Caco-2 (cell line): ENCODE results near the gene SUSD5. TPM values are rescaled to one million over a fixed set of nuclear protein-coding genes. Genes with fewer than 3 reads are reported as not detected.

ENCODE experiments used
- BruUV-seq: library from RNA; stranded (reverse); fragments of 400-500 nt; replicated peaks from 2 replicates; lab custom pipeline; 2021; lab: Mats Ljungman, UMichigan
- CTCF ChIA-PET: fragments of 300-600 bp; sonication (Branson Sonifier 250); formaldehyde crosslinking; loops from one replicate; lab custom pipeline; 2022; ENCODE audit warnings: antibody characterized with exemption; lab: Charles Lee
- POLR2A ChIA-PET: fragments of 300-600 bp; sonication (Branson Sonifier 250); formaldehyde crosslinking; loops from one replicate; lab custom pipeline; 2022; ENCODE audit warnings: antibody characterized with exemption; lab: Charles Lee
- DNase-seq, 2 experiments: peaks; one replicate each; pipeline versions ENCODE4 v3.0.0 to v3.0.0-alpha.2; 2020 to 2022
- H3K27me3 ChIP-seq: replicated peaks from 2 replicates; pipeline ENCODE4 v1.6.0; 2011; ENCODE audit warnings: low read length; ENCODE audit not compliant: control insufficient read depth, insufficient read depth
- H3K36me3 ChIP-seq: 2 replicates; pipeline ENCODE4 v1.5.1; 2011; ENCODE audit warnings: low read length; ENCODE audit not compliant: control insufficient read depth, insufficient read depth
- H3K4me1 ChIP-seq: fragments of 250-450 bp; sonication (Bioruptor Pico); 2 replicates; pipeline ENCODE4 v1.5.1; 2020; ENCODE audit warnings: mild to moderate bottlenecking
- H3K4me3 ChIP-seq: 2 replicates; pipeline ENCODE4 v1.5.1; 2011; ENCODE audit warnings: low read depth, mild to moderate bottlenecking, control low read depth, low read length
- H3K9me3 ChIP-seq: fragments of 250-450 bp; sonication (Bioruptor Pico); 2 replicates; pipeline ENCODE4 v1.5.1; 2020; ENCODE audit warnings: mild to moderate bottlenecking, moderate library complexity
- H3K27ac Mint-ChIP-seq: one replicate; pipeline ENCODE4 v1.8.0; 2022; ENCODE audit warnings: mixed read lengths; ENCODE audit not compliant: unreplicated experiment
- H3K27me3 Mint-ChIP-seq: one replicate; pipeline ENCODE4 v1.8.0; 2022; ENCODE audit warnings: mixed read lengths; ENCODE audit not compliant: insufficient read depth, unreplicated experiment
- H3K36me3 Mint-ChIP-seq: one replicate; pipeline ENCODE4 v1.8.0; 2022; ENCODE audit warnings: mild to moderate bottlenecking, mixed read lengths; ENCODE audit not compliant: insufficient read depth, unreplicated experiment
- H3K4me1 Mint-ChIP-seq: one replicate; pipeline ENCODE4 v1.8.0; 2022; ENCODE audit warnings: low read depth, mixed read lengths; ENCODE audit not compliant: unreplicated experiment
- H3K4me3 Mint-ChIP-seq: one replicate; pipeline ENCODE4 v1.8.0; 2022; ENCODE audit warnings: mild to moderate bottlenecking, moderate library complexity, mixed read lengths; ENCODE audit not compliant: unreplicated experiment
- H3K9me3 Mint-ChIP-seq: one replicate; pipeline ENCODE4 v1.8.0; 2022; ENCODE audit warnings: mixed read lengths; ENCODE audit not compliant: unreplicated experiment
- CTCF ChIP-seq, 2 experiments: fragments of 200-600 bp in 1 of 2; IDR thresholded peaks; 1 replicate in 1 of 2; 2 replicates in 1 of 2; pipeline versions ENCODE4 v1.5.1 to v1.8.0; 2011 to 2022; ENCODE audit warnings: antibody characterized with exemption in 1 of 2, control low read depth in 1 of 2, inconsistent platforms in 1 of 2, low read depth in 1 of 2, low read length in 1 of 2, mild to moderate bottlenecking in 1 of 2, moderate library complexity in 1 of 2; ENCODE audit not compliant: insufficient read depth in 1 of 2, severe bottlenecking in 1 of 2, unreplicated experiment in 1 of 2
- intact Hi-C: fragments of 100-400 bp; cut with micrococcal nuclease; formaldehyde crosslinking; loops from one replicate; pipeline ENCODE4 v1.10.0; 2022; ENCODE audit not compliant: unreplicated experiment
- total RNA-seq: library from RNA; stranded (reverse); gene quantifications from 2 replicates; pipeline ENCODE4 v1.2.3, GENCODE V29; 2022

SUSD5 gene
- total RNA-seq, 1 experiment from 2014 or later = not detected

- Mint-ChIP-seq H3K36me3 (no peaks in the 10 kb centered on the region), H3K27ac (no peak overlapping the region), H3K27me3 (no peaks in the 10 kb centered on the region), H3K9me3 (no peaks in the 10 kb centered on the region), H3K4me1 (no peaks in the 10 kb centered on the region), H3K4me3 (no peak overlapping the region)
- TF ChIP-seq CTCF (IDR thresholded peaks at IDR 0.05; ENCODE audit: insufficient read depth in 1 of 2, low read depth in 1 of 2, low read length in 1 of 2, severe bottlenecking in 1 of 2, unreplicated experiment in 1 of 2) = no peak
- Histone ChIP-seq H3K36me3 (no peaks in the 10 kb centered on the region), H3K4me1 (no peaks in the 10 kb centered on the region), H3K4me3 (no peak overlapping the region), H3K9me3 (no peaks in the 10 kb centered on the region), H3K27me3 (no peaks in the 10 kb centered on the region)
- DNase-seq = no peak
- intact Hi-C loops = no loop called here
- BruUV-seq = no TSS peak
- ChIA-PET CTCF (no interaction called here), POLR2A (no interaction called here)
These were observed 64.8 kb downstream of the SUSD5 start for GRCh38 chr3:33153782-33154181.

GRCh38 chr3:33152363-33153360 is 65.9 kb downstream of the SUSD5 start:
- POLR2A ChIA-PET = no interaction called here
- no peak for DNase-seq
- no peak overlapping the region for H3K4me3 Mint-ChIP-seq
- no peak for TF ChIP-seq CTCF (IDR thresholded peaks at IDR 0.05; ENCODE audit: insufficient read depth in 1 of 2, low read depth in 1 of 2, low read length in 1 of 2, severe bottlenecking in 1 of 2, unreplicated experiment in 1 of 2)
- intact Hi-C loops = no loop called here
- H3K27me3 Mint-ChIP-seq = no peaks in the 10 kb centered on the region
- H3K36me3 Mint-ChIP-seq = no peaks in the 10 kb centered on the region
- H3K4me1 Mint-ChIP-seq = no peaks in the 10 kb centered on the region
- H3K9me3 Mint-ChIP-seq = peaks cover 9% of the 10 kb centered on the region
- 0 out of 2 replicates have a peak, but pooled peaks cover 1% of the 10 kb centered on the region for H3K36me3 ChIP-seq
- H3K27me3 ChIP-seq = no peaks in the 10 kb centered on the region
- CTCF ChIA-PET = no interaction called here
- no peaks in the 10 kb centered on the region for H3K9me3 ChIP-seq
- H3K4me1 ChIP-seq = no peaks in the 10 kb centered on the region
- no peak overlapping the region for H3K27ac Mint-ChIP-seq
- H3K4me3 ChIP-seq = no peak overlapping the region
- no TSS peak for BruUV-seq

GRCh38 chr3:33149342-33149741 is 69.3 kb downstream of the SUSD5 start:
- CTCF ChIA-PET = no interaction called here
- intact Hi-C loops = no loop called here
- H3K4me1 Mint-ChIP-seq = no peaks in the 10 kb centered on the region

More at GRCh38 chr3:33149342-33149741, 69.3 kb downstream of the SUSD5 start:
- no peak overlapping the region for H3K4me3 ChIP-seq
- DNase-seq = no peak
- Mint-ChIP-seq H3K4me3 (no peak overlapping the region), H3K27ac (no peak overlapping the region), H3K27me3 (no peaks in the 10 kb centered on the region), H3K36me3 (no peaks in the 10 kb centered on the region), H3K9me3 (peaks cover 10% of the 10 kb centered on the region)
- no peaks in the 10 kb centered on the region for H3K9me3 ChIP-seq
- TF ChIP-seq CTCF (IDR thresholded peaks at IDR 0.05; ENCODE audit: insufficient read depth in 1 of 2, low read depth in 1 of 2, low read length in 1 of 2, severe bottlenecking in 1 of 2, unreplicated experiment in 1 of 2) = no peak
- no peaks in the 10 kb centered on the region for H3K4me1 ChIP-seq
- H3K36me3 ChIP-seq = peaks cover 1% of the 10 kb centered on the region; the same call in 1 of the 2 replicates
- POLR2A ChIA-PET = no interaction called here
- BruUV-seq = no TSS peak
- no peaks in the 10 kb centered on the region for H3K27me3 ChIP-seq
